HCT116 (cell line): ENCODE measurements around the gene NDC80. TPM values are rescaled to one million over a fixed set of nuclear protein-coding genes. Genes with fewer than 3 reads are reported as not detected.

Experiments
- ATAC-seq: fragments of 200-7000 bp; cut with Tn5 transposase; 2 replicates; pipeline ENCODE4 v1.9.1; 2020; ENCODE audit warnings: mild to moderate bottlenecking, moderate library complexity
- BruUV-seq: library from RNA; stranded (reverse); fragments of 400-500 nt; replicated peaks from 2 replicates; lab custom pipeline; 2021; lab: Mats Ljungman, UMichigan
- CTCF ChIA-PET: fragments of 300-600 bp; sonication (Branson Sonifier 250); formaldehyde crosslinking; loops from one replicate; lab custom pipeline; 2021; ENCODE audit warnings: antibody characterized with exemption; lab: Charles Lee
- POLR2A ChIA-PET: fragments of 300-600, 350-600 bp; sonication (Branson Sonifier 250); formaldehyde crosslinking; loops from one replicate; lab custom pipeline; 2021; ENCODE audit warnings: antibody characterized with exemption; lab: Charles Lee
- RAD21 ChIA-PET, 2 experiments: fragments of 300-600 bp; sonication (Branson Sonifier 250); formaldehyde crosslinking; loops; one replicate each; lab custom pipeline; 2023; ENCODE audit warnings: low total read pairs in 2 of 2; ENCODE audit not compliant: uncharacterized antibody in 2 of 2, unreplicated experiment in 2 of 2, low non-redundant PET in 1 of 2; lab: Charles Lee
- DNase-seq: peaks from one replicate; pipeline ENCODE4 v3.0.0-alpha.2; 2010; ENCODE audit warnings: low read depth, low spot score
- H2AFZ ChIP-seq: fragments of 200-600 bp; shearing (Covaris generic), sonication (generic); 2 replicates; pipeline ENCODE4 v1.6.1; 2017; ENCODE audit warnings: low read depth, mixed run types, mixed read lengths, antibody characterized with exemption, low read length; ENCODE audit not compliant: poor library complexity, severe bottlenecking
- H3K27ac ChIP-seq: 2 replicates; pipeline ENCODE4 v1.5.1; 2012; ENCODE audit warnings: low read depth, low read length
- H3K27me3 ChIP-seq: fragments of 200-600 bp; sonication (generic); 2 replicates; pipeline ENCODE4 v1.6.1; 2016; ENCODE audit warnings: mixed run types, low read length, mixed read lengths; ENCODE audit not compliant: insufficient read depth
- H3K36me3 ChIP-seq, 2 experiments: fragments of 200-500 bp in 1 of 2; fragments of 200-600 bp in 1 of 2; sonication (Bioruptor generic) in 1 of 2; sonication (generic) in 1 of 2; 2 replicates each; pipeline versions ENCODE4 v1.5.1 to v1.6.1; 2014 to 2016; ENCODE audit warnings: low read length in 2 of 2, inconsistent platforms in 1 of 2, mixed read lengths in 1 of 2, mixed run types in 1 of 2; ENCODE audit not compliant: insufficient read depth in 2 of 2, control insufficient read depth in 1 of 2
- H3K4me1 ChIP-seq, 2 experiments: fragments of 200-600 bp in 1 of 2; sonication (generic) in 1 of 2; 2 replicates each; pipeline versions ENCODE4 v1.5.1 to v1.6.1; 2012 to 2017; ENCODE audit warnings: low read length in 2 of 2, inconsistent platforms in 1 of 2, mild to moderate bottlenecking in 1 of 2, mixed read lengths in 1 of 2, mixed run types in 1 of 2, moderate library complexity in 1 of 2; ENCODE audit not compliant: insufficient read depth in 2 of 2, control insufficient read depth in 1 of 2
- H3K4me2 ChIP-seq: fragments of 200-600 bp; sonication (generic); 2 replicates; pipeline ENCODE4 v1.6.1; 2017; ENCODE audit warnings: mixed run types, low read length, mixed read lengths
- H3K4me3 ChIP-seq, 2 experiments: fragments of 200-600 bp in 1 of 2; sonication (generic) in 1 of 2; replicated peaks in 1 of 2; 2 replicates each; pipeline ENCODE4 v1.5.1; 2011 to 2016; ENCODE audit warnings: low read length in 2 of 2, control low read depth in 1 of 2, low read depth in 1 of 2, mild to moderate bottlenecking in 1 of 2, mixed read lengths in 1 of 2, mixed run types in 1 of 2
- H3K79me2 ChIP-seq: fragments of 200-600 bp; sonication (generic); 2 replicates; pipeline ENCODE4 v1.6.1; 2017; ENCODE audit warnings: mild to moderate bottlenecking, mixed run types, low read length, moderate library complexity, mixed read lengths; ENCODE audit not compliant: insufficient read depth
- H3K9ac ChIP-seq: fragments of 200-600 bp; sonication (generic); 2 replicates; pipeline ENCODE4 v1.6.1; 2016; ENCODE audit warnings: low read length, mixed read lengths
- H3K9me2 ChIP-seq: fragments of 200-600 bp; sonication (generic), shearing (Covaris generic); 2 replicates; pipeline ENCODE4 v1.6.1; 2017; ENCODE audit warnings: mixed run types, mild to moderate bottlenecking, moderate library complexity; ENCODE audit not compliant: insufficient read depth
- H3K9me3 ChIP-seq, 2 experiments: fragments of 200-500 bp in 1 of 2; fragments of 200-600 bp in 1 of 2; sonication (Bioruptor generic) in 1 of 2; sonication (generic) in 1 of 2; 2 replicates each; pipeline ENCODE4 v1.6.1; 2014 to 2017; ENCODE audit warnings: low read length in 2 of 2, mixed read lengths in 2 of 2, inconsistent platforms in 1 of 2, low read depth in 1 of 2, mild to moderate bottlenecking in 1 of 2, mixed run types in 1 of 2, moderate library complexity in 1 of 2; ENCODE audit not compliant: control insufficient read depth in 1 of 2, insufficient read depth in 1 of 2
- H4K20me1 ChIP-seq: fragments of 200-600 bp; sonication (generic), shearing (Covaris generic); 2 replicates; pipeline ENCODE4 v1.6.1; 2017; ENCODE audit warnings: mixed run types, mild to moderate bottlenecking, moderate library complexity; ENCODE audit not compliant: insufficient read depth
- CBX3 ChIP-seq: IDR thresholded peaks from 2 replicates; pipeline ENCODE4 v1.6.1; 2012; ENCODE audit warnings: low read depth
- EGR1 ChIP-seq: IDR thresholded peaks from 2 replicates; pipeline ENCODE4 v1.6.1; 2012; ENCODE audit warnings: low read depth
- ELF1 ChIP-seq: IDR thresholded peaks from 2 replicates; pipeline ENCODE4 v1.6.1; 2012; ENCODE audit warnings: low read depth, borderline replicate concordance
- EZH2 ChIP-seq: fragments of 200-600 bp; sonication (generic); IDR thresholded peaks from 2 replicates; pipeline ENCODE4 v1.6.1; 2017; ENCODE audit warnings: antibody characterized with exemption, mixed run types
- EZH2phosphoT487 ChIP-seq: fragments of 200-600 bp; IDR thresholded peaks from 2 replicates; pipeline ENCODE4 v1.6.1; 2018; ENCODE audit warnings: antibody characterized with exemption, borderline replicate concordance
- FOSL1 ChIP-seq: IDR thresholded peaks from 2 replicates; pipeline ENCODE4 v1.6.1; 2012; ENCODE audit warnings: low read depth
- JUND ChIP-seq: IDR thresholded peaks from 2 replicates; pipeline ENCODE4 v1.6.1; 2012
- POLR2A ChIP-seq: IDR thresholded peaks from 2 replicates; pipeline ENCODE4 v1.7.0; 2011; ENCODE audit warnings: borderline replicate concordance; ENCODE audit not compliant: insufficient read depth, insufficient read length; ENCODE audit errors: extremely low read depth
- POLR2AphosphoS5 ChIP-seq: IDR thresholded peaks from 2 replicates; pipeline ENCODE4 v1.6.1; 2011; ENCODE audit warnings: mild to moderate bottlenecking, low read depth, low read length, moderate library complexity
- RAD21 ChIP-seq: IDR thresholded peaks from 2 replicates; pipeline ENCODE4 v1.6.1; 2012; ENCODE audit warnings: low read depth, mild to moderate bottlenecking
- SIN3A ChIP-seq: IDR thresholded peaks from 2 replicates; pipeline ENCODE4 v1.6.1; 2012; ENCODE audit warnings: low read depth
- TCF7L2 ChIP-seq: IDR thresholded peaks from 2 replicates; pipeline ENCODE4 v1.7.0; 2011; ENCODE audit warnings: borderline replicate concordance, inconsistent platforms; ENCODE audit not compliant: insufficient read depth, insufficient read length; ENCODE audit errors: extremely low read depth
- YY1 ChIP-seq: IDR thresholded peaks from 2 replicates; pipeline ENCODE4 v1.6.1; 2011; ENCODE audit warnings: low read length, low read depth, moderate library complexity, mild to moderate bottlenecking; ENCODE audit not compliant: insufficient replicate concordance; ENCODE audit errors: extremely low read depth
- ZFX ChIP-seq: fragments of 450-650 bp; IDR thresholded peaks from 2 replicates; pipeline ENCODE4 v1.6.1; 2017
- ZNF274 ChIP-seq: fragments of 200-500 bp; sonication (Bioruptor generic); IDR thresholded peaks from 2 replicates; pipeline ENCODE4 v1.6.1; 2014; ENCODE audit warnings: mild to moderate bottlenecking, low read depth, low read length, inconsistent platforms
- intact Hi-C: fragments of 100-400 bp; cut with micrococcal nuclease; formaldehyde crosslinking; loops from 2 replicates; pipeline ENCODE4 v1.10.0; 2022
- total RNA-seq: library from RNA; stranded (reverse); gene quantifications from one replicate; pipeline ENCODE4 v1.2.1, GENCODE V29; 2021; ENCODE audit not compliant: unreplicated experiment
- TF ChIP-seq, protein P1 (sequence below): IDR thresholded peaks from 2 replicates; pipeline ENCODE4 v1.6.1; 2012
- TF ChIP-seq, protein P2 (sequence below), 3 experiments: fragments of 200-600 bp in 1 of 3; sonication (generic) in 1 of 3; IDR thresholded peaks in 2 of 3; conservative IDR thresholded peaks in 1 of 3; 2 replicates each; pipeline ENCODE4 v1.5.1; 2012 to 2017; ENCODE audit warnings: low read depth in 2 of 3, low read length in 2 of 3, antibody characterized with exemption in 1 of 3, borderline replicate concordance in 1 of 3, control low read depth in 1 of 3, mild to moderate bottlenecking in 1 of 3, mixed read lengths in 1 of 3, mixed run types in 1 of 3, moderate library complexity in 1 of 3; ENCODE audit not compliant: insufficient read depth in 1 of 3
- TF ChIP-seq, protein P3 (sequence below): IDR thresholded peaks from 2 replicates; pipeline ENCODE4 v1.6.1; 2012; ENCODE audit warnings: low read depth

Gene NDC80
- total RNA-seq, 1 experiment from 2014 or later, result 46.0 TPM

DNA sequence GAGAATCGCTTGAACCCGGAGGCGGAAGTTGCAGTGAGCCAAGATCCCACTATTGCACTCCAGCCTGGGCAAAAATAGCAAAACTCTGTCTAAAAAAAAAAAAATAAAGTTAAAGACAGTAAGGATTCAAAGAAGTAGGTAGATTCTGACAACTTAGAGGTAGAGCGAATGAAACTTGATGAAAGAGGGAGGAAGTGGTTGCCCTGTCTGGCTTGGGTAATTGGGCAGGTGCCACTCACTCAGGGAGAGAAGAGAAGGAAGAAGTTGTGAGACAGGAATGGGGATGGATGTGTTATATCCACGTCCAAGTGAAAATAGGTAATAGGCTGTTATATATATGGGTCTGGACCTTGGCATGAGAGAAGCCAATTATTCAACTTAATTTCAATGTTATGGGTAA is 26.3 kb downstream of the NDC80 start (continued):
- no peak for TF ChIP-seq FOSL1

DNA sequence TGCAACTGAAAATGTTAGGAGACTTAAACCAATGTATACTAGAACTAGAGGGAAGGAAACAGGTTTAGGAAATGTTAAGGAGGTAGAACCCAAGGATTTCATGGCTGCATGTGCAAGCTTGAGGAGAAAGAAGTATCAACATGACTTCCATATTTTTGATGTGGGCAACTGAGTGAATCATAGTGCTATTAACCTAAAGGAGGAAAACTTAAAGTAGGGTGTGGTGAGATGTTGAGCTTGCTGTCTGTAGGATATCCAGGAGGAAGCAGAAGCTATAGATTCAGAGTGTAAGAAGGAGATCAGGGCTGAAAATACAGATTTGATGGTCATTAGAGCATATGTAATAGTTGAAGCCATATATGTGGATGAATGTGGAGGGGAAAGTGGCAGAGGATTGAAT is 31.5 kb downstream of the NDC80 start:
- Histone ChIP-seq H3K27me3 (no peaks in the 10 kb centered on the region), H2AFZ (no peak overlapping the region), H3K4me1 (no peaks in the 10 kb centered on the region), H3K36me3 (peaks cover 38 to 41% of the 10 kb centered on the region in 2 experiments), H3K9me2 (no peaks in the 10 kb centered on the region), H3K9me3 (no peaks in the 10 kb centered on the region), H3K9ac (no peak overlapping the region), H3K4me3 (no peak overlapping the region), H3K79me2 (no peaks in the 10 kb centered on the region; the same call in 1 of the 2 replicates), H4K20me1 (no peaks in the 10 kb centered on the region), H3K27ac (no peak overlapping the region), H3K4me2 (no peak overlapping the region)
- BruUV-seq, result no TSS peak
- ChIA-PET POLR2A (no interaction called here), CTCF (no interaction called here), RAD21 (no interaction called here)
- no peak for TF ChIP-seq SIN3A
- TF ChIP-seq, protein P1, sequence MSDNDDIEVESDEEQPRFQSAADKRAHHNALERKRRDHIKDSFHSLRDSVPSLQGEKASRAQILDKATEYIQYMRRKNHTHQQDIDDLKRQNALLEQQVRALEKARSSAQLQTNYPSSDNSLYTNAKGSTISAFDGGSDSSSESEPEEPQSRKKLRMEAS, result no peak
- no peak for TF ChIP-seq JUND
- no peak for TF ChIP-seq CBX3
- TF ChIP-seq, protein P2, sequence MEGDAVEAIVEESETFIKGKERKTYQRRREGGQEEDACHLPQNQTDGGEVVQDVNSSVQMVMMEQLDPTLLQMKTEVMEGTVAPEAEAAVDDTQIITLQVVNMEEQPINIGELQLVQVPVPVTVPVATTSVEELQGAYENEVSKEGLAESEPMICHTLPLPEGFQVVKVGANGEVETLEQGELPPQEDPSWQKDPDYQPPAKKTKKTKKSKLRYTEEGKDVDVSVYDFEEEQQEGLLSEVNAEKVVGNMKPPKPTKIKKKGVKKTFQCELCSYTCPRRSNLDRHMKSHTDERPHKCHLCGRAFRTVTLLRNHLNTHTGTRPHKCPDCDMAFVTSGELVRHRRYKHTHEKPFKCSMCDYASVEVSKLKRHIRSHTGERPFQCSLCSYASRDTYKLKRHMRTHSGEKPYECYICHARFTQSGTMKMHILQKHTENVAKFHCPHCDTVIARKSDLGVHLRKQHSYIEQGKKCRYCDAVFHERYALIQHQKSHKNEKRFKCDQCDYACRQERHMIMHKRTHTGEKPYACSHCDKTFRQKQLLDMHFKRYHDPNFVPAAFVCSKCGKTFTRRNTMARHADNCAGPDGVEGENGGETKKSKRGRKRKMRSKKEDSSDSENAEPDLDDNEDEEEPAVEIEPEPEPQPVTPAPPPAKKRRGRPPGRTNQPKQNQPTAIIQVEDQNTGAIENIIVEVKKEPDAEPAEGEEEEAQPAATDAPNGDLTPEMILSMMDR (IDR thresholded peaks at IDR 0.05 in 2 of 3, conservative IDR thresholded peaks at IDR 0.05 in 1 of 3; ENCODE audit: borderline replicate concordance in 1 of 3, insufficient read depth in 1 of 3, low read depth in 2 of 3, low read length in 2 of 3), result no peak
- TF ChIP-seq EZH2, result no peak
- TF ChIP-seq POLR2AphosphoS5, result no peak
- TF ChIP-seq, protein P3, sequence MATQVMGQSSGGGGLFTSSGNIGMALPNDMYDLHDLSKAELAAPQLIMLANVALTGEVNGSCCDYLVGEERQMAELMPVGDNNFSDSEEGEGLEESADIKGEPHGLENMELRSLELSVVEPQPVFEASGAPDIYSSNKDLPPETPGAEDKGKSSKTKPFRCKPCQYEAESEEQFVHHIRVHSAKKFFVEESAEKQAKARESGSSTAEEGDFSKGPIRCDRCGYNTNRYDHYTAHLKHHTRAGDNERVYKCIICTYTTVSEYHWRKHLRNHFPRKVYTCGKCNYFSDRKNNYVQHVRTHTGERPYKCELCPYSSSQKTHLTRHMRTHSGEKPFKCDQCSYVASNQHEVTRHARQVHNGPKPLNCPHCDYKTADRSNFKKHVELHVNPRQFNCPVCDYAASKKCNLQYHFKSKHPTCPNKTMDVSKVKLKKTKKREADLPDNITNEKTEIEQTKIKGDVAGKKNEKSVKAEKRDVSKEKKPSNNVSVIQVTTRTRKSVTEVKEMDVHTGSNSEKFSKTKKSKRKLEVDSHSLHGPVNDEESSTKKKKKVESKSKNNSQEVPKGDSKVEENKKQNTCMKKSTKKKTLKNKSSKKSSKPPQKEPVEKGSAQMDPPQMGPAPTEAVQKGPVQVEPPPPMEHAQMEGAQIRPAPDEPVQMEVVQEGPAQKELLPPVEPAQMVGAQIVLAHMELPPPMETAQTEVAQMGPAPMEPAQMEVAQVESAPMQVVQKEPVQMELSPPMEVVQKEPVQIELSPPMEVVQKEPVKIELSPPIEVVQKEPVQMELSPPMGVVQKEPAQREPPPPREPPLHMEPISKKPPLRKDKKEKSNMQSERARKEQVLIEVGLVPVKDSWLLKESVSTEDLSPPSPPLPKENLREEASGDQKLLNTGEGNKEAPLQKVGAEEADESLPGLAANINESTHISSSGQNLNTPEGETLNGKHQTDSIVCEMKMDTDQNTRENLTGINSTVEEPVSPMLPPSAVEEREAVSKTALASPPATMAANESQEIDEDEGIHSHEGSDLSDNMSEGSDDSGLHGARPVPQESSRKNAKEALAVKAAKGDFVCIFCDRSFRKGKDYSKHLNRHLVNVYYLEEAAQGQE, result no peak
- TF ChIP-seq ZNF274, result no peak
- TF ChIP-seq YY1, result no peak
- TF ChIP-seq EGR1, result no peak
- TF ChIP-seq EZH2phosphoT487, result no peak
- no peak for TF ChIP-seq ELF1
- no peak for TF ChIP-seq POLR2A
- TF ChIP-seq RAD21, result no peak
- TF ChIP-seq ZFX, result no peak
- TF ChIP-seq TCF7L2, result no peak
- DNase-seq, result no peak
- intact Hi-C loops, result no loop called here
- ATAC-seq, result no peak
